Body of pancreas (tissue), 4 donors: Measurements from ENCODE around the gene FAM83E.

Experiments
- POLR2A ChIP-seq, 3 donors: fragments of 450-650 bp; IDR thresholded peaks; one replicate each; pipeline ENCODE4 v1.6.1; 2016; ENCODE audit warnings: antibody characterized with exemption in 3 of 3, mild to moderate bottlenecking in 2 of 3
- TF ChIP-seq, protein P1 (sequence below), 7 experiments: fragments of 450-650 bp in 4 of 7; fragments of 200-600 bp in 3 of 7; sonication (generic) in 3 of 7; IDR thresholded peaks; one replicate each; pipeline ENCODE4 v1.5.1; 2016 to 2019; ENCODE audit warnings: antibody characterized with exemption in 7 of 7

DNA sequence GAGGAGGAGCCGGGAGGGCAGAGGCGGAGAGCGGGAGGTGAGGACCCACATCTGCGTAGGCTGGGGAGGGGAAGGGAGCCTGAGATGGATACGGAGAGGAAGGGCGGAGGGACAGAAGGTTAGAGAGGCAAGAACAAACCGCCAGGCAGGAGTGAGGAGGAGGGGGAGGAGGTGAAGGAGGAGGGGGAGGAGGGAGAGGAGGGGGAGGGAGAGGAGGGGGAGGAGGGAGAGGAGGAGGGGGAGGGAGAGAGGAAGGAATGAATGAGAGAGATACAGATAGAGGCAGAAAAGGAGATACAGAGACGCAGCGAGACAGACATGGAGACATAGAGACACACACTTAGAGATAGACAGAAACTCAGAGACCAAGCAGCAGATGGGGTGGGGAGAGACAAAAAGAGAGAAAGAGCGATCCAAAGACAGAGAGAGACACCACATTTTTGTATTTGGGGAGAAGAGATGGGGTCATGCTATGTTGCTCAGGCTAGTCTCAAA, 31.9 kb upstream of the FAM83E start:
- TF ChIP-seq, protein P1, sequence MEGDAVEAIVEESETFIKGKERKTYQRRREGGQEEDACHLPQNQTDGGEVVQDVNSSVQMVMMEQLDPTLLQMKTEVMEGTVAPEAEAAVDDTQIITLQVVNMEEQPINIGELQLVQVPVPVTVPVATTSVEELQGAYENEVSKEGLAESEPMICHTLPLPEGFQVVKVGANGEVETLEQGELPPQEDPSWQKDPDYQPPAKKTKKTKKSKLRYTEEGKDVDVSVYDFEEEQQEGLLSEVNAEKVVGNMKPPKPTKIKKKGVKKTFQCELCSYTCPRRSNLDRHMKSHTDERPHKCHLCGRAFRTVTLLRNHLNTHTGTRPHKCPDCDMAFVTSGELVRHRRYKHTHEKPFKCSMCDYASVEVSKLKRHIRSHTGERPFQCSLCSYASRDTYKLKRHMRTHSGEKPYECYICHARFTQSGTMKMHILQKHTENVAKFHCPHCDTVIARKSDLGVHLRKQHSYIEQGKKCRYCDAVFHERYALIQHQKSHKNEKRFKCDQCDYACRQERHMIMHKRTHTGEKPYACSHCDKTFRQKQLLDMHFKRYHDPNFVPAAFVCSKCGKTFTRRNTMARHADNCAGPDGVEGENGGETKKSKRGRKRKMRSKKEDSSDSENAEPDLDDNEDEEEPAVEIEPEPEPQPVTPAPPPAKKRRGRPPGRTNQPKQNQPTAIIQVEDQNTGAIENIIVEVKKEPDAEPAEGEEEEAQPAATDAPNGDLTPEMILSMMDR (IDR thresholded peaks at IDR 0.05), result no peak
- no peak for TF ChIP-seq POLR2A (IDR thresholded peaks at IDR 0.05)
